Mesodermal cell (in vitro differentiated cells): ENCODE results near the gene RAB29.

Experiments used
- H3K27ac ChIP-seq: 2 replicates; pipeline ENCODE4 v1.7.0; 2013; ENCODE audit warnings: mild to moderate bottlenecking, low read depth, low read length, moderate library complexity; ENCODE audit not compliant: severe bottlenecking
- H3K36me3 ChIP-seq: 2 replicates; pipeline ENCODE4 v1.7.1; 2013; ENCODE audit warnings: mild to moderate bottlenecking, low read length, moderate library complexity; ENCODE audit not compliant: control insufficient read depth, insufficient read depth
- H3K4me1 ChIP-seq: one replicate; pipeline ENCODE4 v1.7.1; 2013; ENCODE audit warnings: mild to moderate bottlenecking, low read length; ENCODE audit not compliant: insufficient read depth, control insufficient read depth, poor library complexity, severe bottlenecking
- H3K4me3 ChIP-seq: 2 replicates; pipeline ENCODE4 v1.7.0; 2013; ENCODE audit warnings: low read length, control low read depth, mild to moderate bottlenecking; ENCODE audit not compliant: insufficient read depth, poor library complexity, severe bottlenecking; ENCODE audit errors: extremely low read depth
- H3K9me3 ChIP-seq: 2 replicates; pipeline ENCODE4 v1.7.1; 2013; ENCODE audit warnings: mild to moderate bottlenecking, low read length, moderate library complexity; ENCODE audit not compliant: control insufficient read depth
- WGBS, 2 experiments: methylation state at CpG; one replicate each; pipeline ENCODE4 v1.1.5; 2013; ENCODE audit warnings: missing lambda C conversion rate in 2 of 2; ENCODE audit not compliant: insufficient coverage in 2 of 2; 5-methylcytosine and 5-hydroxymethylcytosine counted together

Gene RAB29

GRCh38 chr1:205748403-205749233 lies 26.7 kb downstream of the RAB29 start:
- Histone ChIP-seq H3K4me1 (peaks cover 11% of the 10 kb centered on the region), H3K4me3 (peak overlapping the region; percentile 83), H3K27ac (peak overlapping the region; percentile 85), H3K36me3 (peaks cover 27% of the 10 kb centered on the region), H3K9me3 (no peaks in the 10 kb centered on the region)
- 0% methylated on average over 14 to 17 of the region's 25 CpGs for WGBS, 2 experiments

GRCh38 chr1:205746757-205747412 lies 28.4 kb downstream of the RAB29 start:
- peaks cover 37% of the 10 kb centered on the region for H3K36me3 ChIP-seq
- H3K9me3 ChIP-seq, result no peaks in the 10 kb centered on the region
- no peak overlapping the region for H3K27ac ChIP-seq
- H3K4me1 ChIP-seq, result peaks cover 11% of the 10 kb centered on the region
- peak overlapping the region; percentile 10 for H3K4me3 ChIP-seq
- 88 to 94% methylated on average over 1 to 3 of the region's 5 CpGs for WGBS, 2 experiments

- H3K4me1 ChIP-seq, result peaks cover 11% of the 10 kb centered on the region
- no peak overlapping the region for H3K4me3 ChIP-seq
- no peak overlapping the region for H3K27ac ChIP-seq
- H3K9me3 ChIP-seq, result no peaks in the 10 kb centered on the region
- peaks cover 51% of the 10 kb centered on the region for H3K36me3 ChIP-seq
- 98 to 100% methylated on average over 4 of the region's 8 CpGs for WGBS, 2 experiments
Measured at GRCh38 chr1:205744403-205744802, 30.9 kb downstream of the RAB29 start.

- 17 to 47% methylated on average over 2 to 3 of the region's 4 CpGs for WGBS, 2 experiments
- H3K36me3 ChIP-seq, result peaks cover 55% of the 10 kb centered on the region
Measured at GRCh38 chr1:205743977-205744376, 31.3 kb downstream of the RAB29 start.

GRCh38 chr1:205741681-205742080 lies 33.6 kb downstream of the RAB29 start:
- WGBS, 2 experiments, result 100% methylated on average over 1 of the region's 1 CpG; no CpG with 5 or more reads in 1 of the 2 experiments
- H3K4me3 ChIP-seq, result no peak overlapping the region
- H3K27ac ChIP-seq, result no peak overlapping the region
- no peaks in the 10 kb centered on the region for H3K9me3 ChIP-seq
- peaks cover 62% of the 10 kb centered on the region for H3K36me3 ChIP-seq
- peaks cover 3% of the 10 kb centered on the region for H3K4me1 ChIP-seq

More at GRCh38 chr1:205743977-205744376, 31.3 kb downstream of the RAB29 start:
- Histone ChIP-seq H3K9me3 (no peaks in the 10 kb centered on the region), H3K4me3 (no peak overlapping the region), H3K4me1 (peaks cover 11% of the 10 kb centered on the region), H3K27ac (no peak overlapping the region)

GRCh38 chr1:205739348-205740160 lies 35.7 kb downstream of the RAB29 start:
- Histone ChIP-seq H3K36me3 (peaks cover 65% of the 10 kb centered on the region), H3K4me1 (no peaks in the 10 kb centered on the region), H3K27ac (no peak overlapping the region), H3K4me3 (no peak overlapping the region), H3K9me3 (no peaks in the 10 kb centered on the region)
- 40 to 78% methylated on average over 2 to 3 of the region's 5 CpGs for WGBS, 2 experiments

GRCh38 chr1:205735218-205735617 lies 40.1 kb downstream of the RAB29 start:
- WGBS, 2 experiments, result no CpG with 5 or more reads among the region's 1 CpG
- no peaks in the 10 kb centered on the region for H3K4me1 ChIP-seq
- H3K36me3 ChIP-seq, result peaks cover 72% of the 10 kb centered on the region
- no peaks in the 10 kb centered on the region for H3K9me3 ChIP-seq
- H3K4me3 ChIP-seq, result no peak overlapping the region
- H3K27ac ChIP-seq, result no peak overlapping the region

GRCh38 chr1:205733438-205734175 lies 41.7 kb downstream of the RAB29 start:
- Histone ChIP-seq H3K4me3 (no peak overlapping the region), H3K36me3 (peaks cover 72% of the 10 kb centered on the region), H3K4me1 (no peaks in the 10 kb centered on the region), H3K9me3 (no peaks in the 10 kb centered on the region), H3K27ac (no peak overlapping the region)
- 90 to 92% methylated on average over 2 of the region's 2 CpGs for WGBS, 2 experiments

- 96 to 97% methylated on average over 4 to 7 of the region's 9 CpGs for WGBS, 2 experiments
- H3K4me1 ChIP-seq, result no peaks in the 10 kb centered on the region
- H3K27ac ChIP-seq, result no peak overlapping the region
- H3K36me3 ChIP-seq, result peaks cover 73% of the 10 kb centered on the region
- H3K9me3 ChIP-seq, result no peaks in the 10 kb centered on the region
- no peak overlapping the region for H3K4me3 ChIP-seq
Measured at GRCh38 chr1:205729945-205730610, 45.2 kb downstream of the RAB29 start.
